ENCODE data around the gene USH1G.

- TF ChIP-seq CTCF (IDR thresholded peaks at IDR 0.05) (no peak), POLR2A (IDR thresholded peaks at IDR 0.05) (no peak)
Observed at GRCh38 chr17:74936470-74936799, 13.4 kb upstream of the USH1G start.

Data from adrenal gland (tissue), 5 donors.